Anterior cingulate cortex (tissue), 58 donors: ENCODE data around the gene KIAA0040.

Source experiments
- DNase-seq, 58 donors: peaks; one replicate each; lab custom pipeline; 2025; lab: John Stamatoyannopoulos, UW

Gene KIAA0040

DNA sequence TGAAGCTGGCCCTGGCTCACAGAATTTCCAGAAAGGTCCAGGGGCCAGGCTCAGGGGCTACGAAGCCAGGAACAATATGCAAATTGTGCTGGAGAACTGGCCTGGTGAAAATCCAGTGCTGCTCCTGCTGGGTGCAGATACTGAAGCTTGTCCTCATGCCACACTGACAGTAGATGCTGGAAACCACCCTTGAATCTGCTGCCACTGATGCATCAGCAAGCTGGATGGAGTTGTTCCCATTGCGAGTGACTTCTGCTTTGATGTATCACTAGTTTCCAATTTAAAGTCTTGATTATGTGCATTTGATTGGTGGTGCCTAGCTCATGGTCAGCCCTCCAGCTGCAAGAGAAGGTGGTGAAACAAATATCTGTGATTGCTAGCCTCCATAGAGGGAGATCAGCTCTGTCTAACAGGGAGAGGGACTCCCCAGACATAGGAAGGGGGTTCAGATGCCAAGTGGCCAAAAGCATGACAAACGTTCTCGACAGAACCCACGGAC lies 11.0 kb upstream of the KIAA0040 start:
- DNase-seq: peak in 1 of 58 donors; percentile 9

DNA sequence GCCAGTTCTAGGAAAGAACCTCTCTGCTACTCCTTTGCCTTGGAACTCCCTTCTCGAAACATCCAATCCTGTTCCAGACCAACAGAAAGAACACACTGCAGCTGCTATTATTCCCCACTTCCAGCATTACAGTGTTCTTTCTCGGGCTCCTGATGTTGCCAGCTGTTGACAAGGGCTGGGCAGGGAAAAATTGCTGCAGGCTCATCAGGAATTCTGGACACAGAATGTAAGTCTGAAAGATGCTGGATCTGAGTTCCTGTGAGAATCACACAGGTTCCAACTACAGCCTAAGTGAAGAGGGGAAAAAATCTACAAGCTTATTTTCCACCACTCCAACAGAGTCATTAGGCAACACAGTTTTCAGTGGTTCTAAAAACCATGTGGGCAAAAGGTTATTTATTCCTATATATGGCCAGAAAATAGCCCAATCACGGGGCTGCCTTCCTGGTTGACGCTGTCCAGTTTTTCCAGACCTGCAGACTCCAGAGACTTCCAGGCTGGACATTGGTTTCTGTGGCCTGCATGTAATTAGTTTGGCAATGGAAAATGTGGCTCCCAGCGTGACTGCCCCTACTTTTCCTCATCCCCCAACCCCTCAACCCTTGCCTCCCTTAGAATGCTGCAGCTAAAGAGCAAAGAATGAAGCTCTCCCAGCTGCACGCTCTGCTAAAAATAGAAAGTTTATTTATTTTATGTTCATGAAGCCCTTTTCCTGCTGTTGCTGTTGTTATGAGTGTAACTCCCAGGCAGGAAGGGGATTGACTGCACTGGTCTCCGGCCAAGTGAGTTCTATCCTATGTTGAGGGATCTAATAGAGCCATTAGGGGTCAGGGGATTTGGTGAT lies 8.3 kb upstream of the KIAA0040 start:
- DNase-seq: no peak

DNA sequence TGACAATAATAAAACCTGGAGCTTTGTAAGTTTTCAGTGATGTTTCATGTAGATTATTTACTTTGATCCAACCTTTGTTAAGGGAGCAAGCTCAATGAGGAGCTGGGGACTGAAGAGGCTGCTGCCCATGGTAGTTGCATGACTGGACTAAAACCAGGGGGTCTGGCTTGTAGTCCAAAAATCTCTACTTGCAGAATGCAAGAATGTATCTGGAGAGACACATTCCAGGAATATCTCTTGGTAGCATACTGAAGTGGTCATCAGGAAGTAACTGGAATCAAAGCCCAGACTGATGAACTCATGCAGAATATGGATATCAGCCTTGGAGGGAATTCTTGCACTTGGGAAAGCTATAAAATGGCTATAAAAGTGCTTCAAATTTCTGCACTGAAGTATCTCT lies 5.8 kb upstream of the KIAA0040 start:
- DNase-seq: no peak

DNA sequence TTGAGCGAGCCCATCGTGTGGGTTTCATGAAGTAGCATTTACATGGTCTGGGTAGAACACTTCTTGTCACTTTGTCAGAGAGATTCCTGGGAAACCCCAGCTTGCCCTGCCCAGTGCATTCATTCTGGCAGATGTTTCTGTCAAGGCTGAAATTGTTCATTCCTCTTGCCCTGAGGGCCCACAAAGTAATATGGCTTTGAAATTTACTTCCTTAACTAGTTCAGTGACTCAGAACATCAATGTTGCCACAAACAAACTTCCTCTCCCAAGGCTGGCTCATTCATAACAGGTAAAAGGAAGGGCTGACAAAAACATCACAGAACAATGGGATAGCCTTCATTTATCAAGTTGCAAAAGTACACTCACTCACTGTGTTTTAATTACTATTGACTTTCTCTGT lies 5.0 kb upstream of the KIAA0040 start:
- DNase-seq: no peak

DNA sequence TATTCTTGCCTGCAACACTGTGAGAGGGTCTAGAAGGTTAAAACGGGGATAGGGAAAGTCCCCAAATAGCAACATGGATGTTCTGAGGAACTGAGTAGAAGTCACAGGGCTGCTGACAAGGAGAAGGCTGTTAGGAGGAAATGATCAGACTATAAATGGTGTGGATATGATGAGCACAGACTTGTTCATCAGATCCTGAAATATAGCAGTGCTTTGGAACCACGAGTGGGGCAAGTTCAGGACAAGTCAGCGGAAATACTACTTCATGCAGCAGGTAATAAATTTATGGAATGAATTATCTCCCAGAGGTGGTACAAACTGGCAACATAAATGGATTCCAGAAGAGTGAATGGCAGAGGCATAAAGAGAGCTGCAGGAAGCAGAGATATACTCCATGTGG lies 3.2 kb upstream of the KIAA0040 start:
- no peak for DNase-seq

- no peak for DNase-seq
These were observed 2.7 kb upstream of the KIAA0040 start for GRCh38 chr1:175195281-175195680.

- DNase-seq: no peak
These were observed 943 bp upstream of the KIAA0040 start for GRCh38 chr1:175193527-175193910.

DNA sequence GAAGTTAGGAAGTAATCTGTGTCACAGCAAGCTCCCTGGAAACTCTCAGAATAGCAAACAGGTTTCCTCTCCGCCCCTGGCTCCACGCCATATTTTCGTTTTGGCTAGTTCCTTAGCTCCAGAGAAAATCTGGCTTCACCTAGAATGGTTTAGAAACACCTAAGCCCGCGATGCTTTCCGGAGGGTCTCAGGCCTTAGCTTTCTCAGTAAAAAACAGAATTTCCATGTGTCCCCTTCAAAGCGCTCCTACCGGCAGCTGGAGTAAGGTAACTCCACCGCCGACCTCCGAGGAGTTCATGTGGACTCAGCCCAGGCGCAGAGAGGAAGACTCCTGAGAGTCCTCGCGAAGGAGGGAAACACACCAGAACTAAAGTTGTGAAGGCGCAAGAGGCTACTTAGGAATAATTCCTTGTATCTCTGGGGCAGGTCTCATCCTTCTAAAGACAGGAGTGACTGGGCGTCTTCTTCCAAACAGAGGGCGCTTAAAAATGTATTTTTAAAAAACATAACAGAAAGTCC lies 406 bp downstream of the KIAA0040 start:
- peak in 1 of 58 donors; percentile 3 for DNase-seq

GRCh38 chr1:175191659-175192058 lies 917 bp downstream of the KIAA0040 start:
- DNase-seq: no peak

- no peak for DNase-seq
These were observed 3.6 kb downstream of the KIAA0040 start for GRCh38 chr1:175188936-175189335.

DNA sequence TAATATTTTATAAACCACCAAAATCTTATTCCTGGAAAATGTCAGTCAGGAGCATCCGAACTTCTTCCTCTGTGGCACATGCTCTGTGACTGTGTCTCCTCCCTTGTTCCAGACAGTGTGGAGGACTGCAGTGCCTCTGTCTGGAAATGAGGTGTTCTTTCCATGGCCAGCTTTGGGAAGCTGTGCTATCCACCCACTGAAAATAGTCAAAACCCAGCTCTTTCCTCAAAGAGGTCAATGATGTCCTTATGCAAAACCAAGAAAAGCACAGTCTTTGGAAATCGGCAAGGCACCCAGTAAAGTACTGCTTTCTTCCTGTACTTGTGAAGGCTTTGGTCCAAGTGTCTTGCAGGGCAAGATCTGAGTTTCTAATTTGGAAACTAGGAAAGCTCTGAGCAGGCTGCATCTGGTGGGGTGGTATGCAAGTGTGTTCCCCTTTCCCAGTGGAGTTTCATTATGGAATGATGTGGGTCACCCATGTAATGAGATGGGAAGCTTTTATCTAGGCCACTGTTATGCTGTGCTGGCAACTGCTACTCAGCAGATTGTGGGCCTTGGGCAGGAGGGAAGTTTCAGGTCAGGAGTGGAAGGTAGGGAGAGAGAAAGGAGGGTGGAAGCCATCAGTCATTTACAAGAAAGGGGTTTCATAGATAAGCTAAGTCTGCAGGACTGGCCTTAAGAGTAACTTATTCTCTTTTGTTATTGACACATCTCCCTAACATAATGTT lies 6.0 kb downstream of the KIAA0040 start:
- DNase-seq: no peak

DNA sequence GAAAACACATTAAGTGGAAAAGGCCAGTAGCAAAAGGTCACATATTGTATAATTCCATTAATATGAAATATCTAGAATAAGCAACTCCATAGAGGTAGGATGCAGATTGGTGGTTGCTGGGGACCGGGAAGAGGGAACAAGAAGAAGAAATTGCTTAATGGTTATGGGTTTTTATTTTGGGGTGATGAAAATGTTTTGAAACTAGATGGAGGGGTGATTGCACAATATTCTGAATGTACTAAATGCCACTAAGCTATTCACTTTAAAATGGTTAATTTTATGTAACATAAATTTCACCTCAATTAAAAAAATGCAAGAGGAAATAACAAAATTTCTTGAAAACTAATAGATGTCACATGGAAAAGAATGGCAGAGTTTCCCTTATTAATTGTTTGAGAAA lies 6.7 kb downstream of the KIAA0040 start:
- no peak for DNase-seq

DNA sequence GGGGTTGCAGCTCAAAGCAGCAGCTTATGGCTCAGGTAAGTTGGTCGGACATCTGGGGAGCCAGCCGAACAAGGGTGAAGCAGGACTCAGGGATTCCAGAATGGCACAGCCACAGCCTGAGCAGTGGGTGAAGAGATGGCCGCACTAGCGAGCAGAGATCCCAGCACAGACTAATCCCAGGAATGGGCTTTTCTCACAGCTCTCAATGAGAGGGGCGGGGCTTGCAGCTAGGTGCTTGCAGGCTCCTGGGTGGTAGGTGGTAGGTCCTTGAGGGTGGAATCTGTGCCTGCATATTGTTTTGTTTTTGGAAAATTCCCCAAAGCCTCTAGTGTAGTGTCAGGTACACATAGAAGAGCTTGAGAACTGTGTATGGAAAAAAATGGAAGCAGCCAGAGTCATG lies 9.0 kb downstream of the KIAA0040 start:
- DNase-seq: no peak

GRCh38 chr1:175182201-175182746 lies 10.3 kb downstream of the KIAA0040 start:
- DNase-seq: no peak

DNA sequence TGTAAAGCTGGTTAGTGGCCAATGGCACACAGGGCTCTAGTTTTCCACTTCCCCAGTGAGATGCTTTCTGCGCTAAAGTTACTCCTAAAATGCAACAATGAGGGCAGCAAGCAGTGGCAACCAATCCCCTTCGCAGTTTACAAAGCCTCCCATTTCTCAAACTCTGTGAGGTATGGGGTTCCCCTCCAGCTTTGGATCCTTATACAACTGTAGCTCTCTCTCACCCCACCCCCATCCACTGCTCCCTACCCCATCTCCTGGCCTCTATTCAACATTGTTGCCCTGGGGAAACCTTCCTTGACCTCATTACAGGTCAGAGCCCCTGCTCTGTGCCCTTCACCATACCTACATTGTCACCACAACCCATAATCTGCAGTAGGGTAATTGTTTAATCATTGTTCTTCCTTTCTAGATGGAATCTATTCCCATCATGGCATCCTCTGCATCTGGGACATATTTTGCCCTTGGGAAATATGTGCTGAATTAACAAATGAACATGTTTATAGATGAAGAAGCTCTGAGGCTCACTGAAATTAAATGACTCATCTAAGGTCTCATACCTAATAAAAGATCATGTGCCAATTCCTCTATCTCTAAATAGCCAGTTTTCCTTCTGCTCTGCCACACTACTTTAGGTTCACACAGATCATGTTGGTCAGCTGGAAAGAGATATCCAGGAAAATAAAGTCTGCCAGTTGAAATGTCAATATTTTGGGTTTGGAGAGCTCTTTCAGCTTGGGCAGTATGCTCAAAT lies 12.6 kb downstream of the KIAA0040 start:
- DNase-seq: no peak

- no peak for DNase-seq
These were observed 14.1 kb downstream of the KIAA0040 start for GRCh38 chr1:175178456-175178855.

DNA sequence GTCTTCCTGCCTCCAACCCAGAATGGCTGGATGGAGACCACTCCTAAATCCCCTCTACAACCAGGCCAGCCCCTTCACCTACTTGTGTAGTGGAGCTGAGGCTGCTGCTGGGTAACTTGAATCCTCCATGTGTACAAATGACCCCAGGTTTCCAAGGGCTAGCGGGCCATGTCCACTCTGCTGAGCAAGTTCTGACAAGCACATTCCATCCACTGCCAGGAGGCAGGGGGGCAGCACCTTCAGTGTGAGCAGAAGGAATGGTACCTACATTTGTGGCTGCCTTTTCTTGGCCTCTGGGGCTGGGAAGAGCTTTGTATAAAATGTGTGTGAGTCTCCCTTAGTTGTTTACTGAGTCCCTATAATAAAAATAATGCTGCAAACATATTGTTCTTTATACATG lies 14.5 kb downstream of the KIAA0040 start:
- DNase-seq: no peak

- no peak for DNase-seq
These were observed 16.3 kb downstream of the KIAA0040 start for GRCh38 chr1:175176246-175176645.

GRCh38 chr1:175174309-175175102 lies 18.1 kb downstream of the KIAA0040 start:
- no peak for DNase-seq

DNA sequence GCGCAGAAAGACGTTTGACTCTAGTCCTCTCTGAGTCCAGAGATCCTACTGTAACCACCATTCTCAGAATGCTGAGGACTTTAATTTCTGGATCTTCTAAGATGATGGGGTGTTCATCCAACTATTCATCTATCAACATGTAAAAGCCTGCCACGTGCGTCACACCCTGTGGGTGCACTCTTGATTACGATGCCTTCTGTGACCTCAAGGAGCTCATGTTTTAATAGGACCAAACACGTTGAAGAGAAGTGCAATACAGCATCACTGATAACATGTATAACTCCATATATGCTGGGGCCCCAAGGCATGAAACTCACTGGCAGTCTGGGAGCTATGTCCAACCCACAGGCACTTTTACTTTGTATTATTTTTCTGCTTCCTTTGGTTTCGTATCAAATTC lies 19.0 kb downstream of the KIAA0040 start:
- no peak for DNase-seq
